ENCODE measurements around the gene TMTC2. TPM values are rescaled to one million over a fixed set of nuclear protein-coding genes. Genes with fewer than 3 reads are reported as not detected.

TMTC2 gene
- total RNA-seq, 1 donor from 2014 or later, result 37.9 TPM

DNA sequence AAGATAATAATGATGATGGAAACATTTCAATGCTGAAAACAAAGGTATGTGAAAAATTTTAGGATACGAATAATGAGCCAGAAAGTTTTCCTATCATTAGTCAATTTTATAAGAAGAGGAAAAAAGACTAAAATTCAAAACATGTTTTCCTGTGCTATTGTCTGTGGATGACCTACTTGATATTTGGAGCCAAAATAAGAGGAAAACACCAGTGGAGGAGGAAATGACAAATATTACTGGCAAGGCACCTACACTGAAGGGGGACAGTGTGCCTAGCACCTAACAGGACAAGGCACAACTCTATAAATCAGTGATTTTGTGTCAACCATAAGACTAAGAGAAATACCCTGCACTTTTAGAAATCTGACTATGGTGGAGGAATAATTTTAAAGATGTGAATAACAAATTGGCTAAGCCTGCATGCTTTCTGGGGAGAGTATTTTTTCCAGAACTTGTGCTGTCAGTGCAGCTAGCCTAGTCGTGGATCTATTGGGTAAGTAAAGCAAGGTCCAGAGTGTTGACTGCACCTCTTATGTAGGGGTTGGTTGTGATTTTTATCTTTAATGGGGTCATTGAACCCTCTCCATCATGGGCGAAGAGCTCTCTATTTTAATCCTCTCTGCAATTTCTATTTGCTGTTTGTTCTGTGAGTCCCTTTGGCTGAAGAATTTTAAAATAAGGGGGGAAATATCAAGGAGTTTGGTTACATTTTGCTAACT lies 398.0 kb downstream of the TMTC2 start:
- no peaks in the 10 kb centered on the region for H3K9me3 ChIP-seq
- intact Hi-C loops (cut with DNase I), result no loop called here
- no peaks in the 10 kb centered on the region for H3K36me3 ChIP-seq
- ATAC-seq (no peak), DNase-seq (no peak)
- H3K27ac ChIP-seq, result no peak overlapping the region
- TF ChIP-seq, protein P1, sequence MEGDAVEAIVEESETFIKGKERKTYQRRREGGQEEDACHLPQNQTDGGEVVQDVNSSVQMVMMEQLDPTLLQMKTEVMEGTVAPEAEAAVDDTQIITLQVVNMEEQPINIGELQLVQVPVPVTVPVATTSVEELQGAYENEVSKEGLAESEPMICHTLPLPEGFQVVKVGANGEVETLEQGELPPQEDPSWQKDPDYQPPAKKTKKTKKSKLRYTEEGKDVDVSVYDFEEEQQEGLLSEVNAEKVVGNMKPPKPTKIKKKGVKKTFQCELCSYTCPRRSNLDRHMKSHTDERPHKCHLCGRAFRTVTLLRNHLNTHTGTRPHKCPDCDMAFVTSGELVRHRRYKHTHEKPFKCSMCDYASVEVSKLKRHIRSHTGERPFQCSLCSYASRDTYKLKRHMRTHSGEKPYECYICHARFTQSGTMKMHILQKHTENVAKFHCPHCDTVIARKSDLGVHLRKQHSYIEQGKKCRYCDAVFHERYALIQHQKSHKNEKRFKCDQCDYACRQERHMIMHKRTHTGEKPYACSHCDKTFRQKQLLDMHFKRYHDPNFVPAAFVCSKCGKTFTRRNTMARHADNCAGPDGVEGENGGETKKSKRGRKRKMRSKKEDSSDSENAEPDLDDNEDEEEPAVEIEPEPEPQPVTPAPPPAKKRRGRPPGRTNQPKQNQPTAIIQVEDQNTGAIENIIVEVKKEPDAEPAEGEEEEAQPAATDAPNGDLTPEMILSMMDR (IDR thresholded peaks at IDR 0.05), result no peak
- H3K4me3 ChIP-seq, result no peak overlapping the region
- no peaks in the 10 kb centered on the region for H3K27me3 ChIP-seq
- no peaks in the 10 kb centered on the region for H3K4me1 ChIP-seq

DNA sequence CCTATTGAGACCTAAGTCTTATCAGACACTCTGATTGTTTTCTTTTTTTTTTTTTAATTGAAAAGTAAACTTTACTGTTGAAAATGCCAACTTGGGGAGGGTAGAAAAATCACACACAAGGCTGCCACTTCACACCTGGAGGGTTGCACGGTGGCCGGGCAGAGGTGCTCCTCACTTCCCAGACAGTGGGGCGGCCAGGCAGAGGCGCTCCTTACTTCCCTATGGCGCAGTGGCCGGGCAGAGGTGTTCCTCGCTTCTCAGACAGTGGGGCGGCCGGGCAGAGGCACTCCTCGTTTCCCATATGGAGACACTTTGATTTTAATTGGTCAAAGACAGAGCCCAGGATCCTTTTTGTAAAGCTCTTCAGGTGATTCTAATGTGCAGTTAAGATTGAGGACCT lies 399.3 kb downstream of the TMTC2 start:
- TF ChIP-seq, protein P1 (IDR thresholded peaks at IDR 0.05), result no peak
- no peak overlapping the region for H3K27ac ChIP-seq
- DNase-seq (no peak), ATAC-seq (no peak)
- H3K4me1 ChIP-seq, result no peaks in the 10 kb centered on the region
- no peaks in the 10 kb centered on the region for H3K36me3 ChIP-seq
- no peaks in the 10 kb centered on the region for H3K27me3 ChIP-seq
- intact Hi-C loops (cut with DNase I), result no loop called here
- H3K4me3 ChIP-seq, result no peak overlapping the region
- H3K9me3 ChIP-seq, result no peaks in the 10 kb centered on the region

DNA sequence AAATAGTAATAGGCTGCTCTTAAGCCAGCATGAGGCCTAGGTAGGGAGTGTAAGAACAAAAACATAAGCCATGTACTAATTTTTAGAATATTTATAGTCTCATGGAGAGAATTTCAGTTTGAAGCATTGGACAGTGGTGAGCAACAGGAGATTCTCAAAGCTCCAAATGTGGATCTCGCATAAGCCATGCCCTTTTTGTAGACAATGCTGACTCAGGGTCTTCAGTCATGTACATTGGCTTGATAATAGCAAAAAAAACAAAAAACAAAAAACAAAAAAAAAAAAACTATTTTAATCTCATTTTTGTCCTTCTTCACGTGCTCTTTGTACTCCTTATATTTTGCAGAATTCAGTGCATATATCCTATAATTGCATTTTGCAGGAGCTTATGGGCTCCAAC lies 402.9 kb downstream of the TMTC2 start:
- no peaks in the 10 kb centered on the region for H3K27me3 ChIP-seq
- H3K27ac ChIP-seq, result no peak overlapping the region
- no peaks in the 10 kb centered on the region for H3K36me3 ChIP-seq
- ATAC-seq (no peak), DNase-seq (no peak)
- TF ChIP-seq, protein P1 (IDR thresholded peaks at IDR 0.05), result no peak
- no peaks in the 10 kb centered on the region for H3K4me1 ChIP-seq
- no peaks in the 10 kb centered on the region for H3K9me3 ChIP-seq
- intact Hi-C loops (cut with DNase I), result no loop called here
- H3K4me3 ChIP-seq, result no peak overlapping the region

DNA sequence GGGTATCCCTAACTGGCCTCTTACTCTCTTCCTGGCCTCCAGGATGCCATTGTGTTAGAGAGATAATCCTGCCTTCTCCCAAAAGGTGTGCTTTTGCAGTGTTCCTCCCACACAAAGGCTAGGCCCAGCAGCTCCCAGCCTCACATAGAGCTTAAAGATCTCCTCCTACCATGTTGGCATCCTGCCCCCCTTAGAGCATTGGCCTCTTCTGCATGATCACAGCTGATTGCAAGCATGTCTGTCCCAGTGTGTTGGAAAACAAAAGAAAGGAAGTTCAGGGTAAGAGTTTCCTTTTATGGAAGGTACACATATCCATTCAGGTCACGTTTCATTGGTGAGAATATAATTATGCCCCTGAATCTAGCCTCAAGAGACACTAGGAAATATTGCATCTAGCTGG lies 405.4 kb downstream of the TMTC2 start:
- no peak for DNase-seq
- ATAC-seq, result no peak
- TF ChIP-seq, protein P1 (IDR thresholded peaks at IDR 0.05), result no peak

DNA sequence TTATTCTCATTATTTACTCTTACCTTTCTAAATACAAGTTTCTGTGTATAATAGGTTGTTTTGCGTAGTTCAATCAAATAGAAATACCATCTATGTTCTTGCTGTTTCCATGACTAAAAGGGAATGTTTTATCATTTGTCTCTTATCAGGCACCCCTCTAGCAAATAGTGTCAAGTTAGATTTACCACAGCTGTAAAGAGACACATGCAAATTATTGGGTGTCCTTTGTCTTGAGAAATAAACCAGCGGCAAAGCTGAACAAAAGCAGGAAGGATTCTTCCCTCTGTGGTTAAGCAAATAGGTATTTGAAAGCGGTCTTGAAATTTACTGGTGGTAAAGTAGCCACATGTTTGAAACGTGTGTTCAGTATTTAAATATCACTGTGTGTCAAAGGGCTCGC lies 405.9 kb downstream of the TMTC2 start:
- no peaks in the 10 kb centered on the region for H3K27me3 ChIP-seq
- intact Hi-C loops (cut with DNase I), result no loop called here

More for the DNA sequence above, 405.4 kb downstream of the TMTC2 start:
- Histone ChIP-seq H3K36me3 (no peaks in the 10 kb centered on the region), H3K27ac (no peak overlapping the region), H3K9me3 (no peaks in the 10 kb centered on the region), H3K4me3 (no peak overlapping the region), H3K4me1 (no peaks in the 10 kb centered on the region), H3K27me3 (no peaks in the 10 kb centered on the region)
- intact Hi-C loops (cut with DNase I), result no loop called here

More for the DNA sequence above, 405.9 kb downstream of the TMTC2 start:
- no peaks in the 10 kb centered on the region for H3K9me3 ChIP-seq
- ATAC-seq (no peak), DNase-seq (no peak)
- no peaks in the 10 kb centered on the region for H3K4me1 ChIP-seq
- TF ChIP-seq, protein P1 (IDR thresholded peaks at IDR 0.05), result no peak
- H3K27ac ChIP-seq, result no peak overlapping the region
- no peaks in the 10 kb centered on the region for H3K36me3 ChIP-seq
- no peak overlapping the region for H3K4me3 ChIP-seq

Measured in upper lobe of right lung (tissue), 1 donor.